Eye (tissue), 1 donor: Measurements from ENCODE around the gene ENOX1.
"Not testable (repeated sequence)": the region's sequence is repeated elsewhere in the genome, so short reads cannot be mapped to it uniquely, and the experiment has no call there.

Source experiments
- DNase-seq: peaks from one replicate; pipeline ENCODE4 v3.0.0-alpha.2; 2015

Gene ENOX1

GRCh38 chr13:43473437-43473836 is 313.3 kb downstream of the ENOX1 start:
- no peak for DNase-seq

GRCh38 chr13:43472980-43473379 is 313.8 kb downstream of the ENOX1 start:
- no peak for DNase-seq

GRCh38 chr13:43472339-43472738 is 314.4 kb downstream of the ENOX1 start:
- no peak for DNase-seq

- DNase-seq: no peak
Measured at GRCh38 chr13:43470610-43471009, 316.2 kb downstream of the ENOX1 start.

- DNase-seq: no peak
Measured at GRCh38 chr13:43469791-43470190, 317.0 kb downstream of the ENOX1 start.

GRCh38 chr13:43464578-43465264 is 322.1 kb downstream of the ENOX1 start:
- DNase-seq: no peak

- peak; percentile 44 for DNase-seq
Measured at GRCh38 chr13:43448605-43449336, 338.0 kb downstream of the ENOX1 start.

GRCh38 chr13:43446126-43446525 is 340.6 kb downstream of the ENOX1 start:
- DNase-seq: no peak

GRCh38 chr13:43445668-43446067 is 341.1 kb downstream of the ENOX1 start:
- no peak for DNase-seq

GRCh38 chr13:43444081-43444480 is 342.7 kb downstream of the ENOX1 start:
- DNase-seq: no peak

- DNase-seq: peak; percentile 27
Measured at GRCh38 chr13:43441899-43442499, 344.8 kb downstream of the ENOX1 start.

- DNase-seq: no peak
Measured at GRCh38 chr13:43441464-43441863, 345.3 kb downstream of the ENOX1 start.

GRCh38 chr13:43434191-43434590 is 352.6 kb downstream of the ENOX1 start:
- no peak for DNase-seq

GRCh38 chr13:43433691-43434141 is 353.1 kb downstream of the ENOX1 start:
- DNase-seq: no peak

- DNase-seq: no peak
Measured at GRCh38 chr13:43432958-43433357, 353.8 kb downstream of the ENOX1 start.

- no peak for DNase-seq
Measured at GRCh38 chr13:43431841-43432240, 354.9 kb downstream of the ENOX1 start.

GRCh38 chr13:43431290-43431716 is 355.5 kb downstream of the ENOX1 start:
- no peak for DNase-seq

GRCh38 chr13:43428545-43429296 is 358.1 kb downstream of the ENOX1 start:
- no peak for DNase-seq

GRCh38 chr13:43426355-43426754 is 360.4 kb downstream of the ENOX1 start:
- no peak for DNase-seq

GRCh38 chr13:43425234-43425633 is 361.5 kb downstream of the ENOX1 start:
- DNase-seq: no peak

- no peak for DNase-seq
Measured at GRCh38 chr13:43424412-43424811, 362.4 kb downstream of the ENOX1 start.

GRCh38 chr13:43422116-43422515 is 364.7 kb downstream of the ENOX1 start:
- DNase-seq: no peak

- not testable (repeated sequence) for DNase-seq
Measured at GRCh38 chr13:43416842-43417241, 369.9 kb downstream of the ENOX1 start.
